IMR-90 (cell line): ENCODE measurements around the gene P4HA2. TPM values are rescaled to one million over a fixed set of nuclear protein-coding genes. Genes with fewer than 3 reads are reported as not detected.
"Not testable (repeated sequence)": the region's sequence is repeated elsewhere in the genome, so short reads cannot be mapped to it uniquely, and the experiment has no call there.

Experiments used
- ATAC-seq: fragments of 200-7000 bp; cut with Tn5 transposase; 2 replicates; pipeline ENCODE4 v1.9.1; 2020; ENCODE audit warnings: low read depth, mild to moderate bottlenecking, moderate library complexity
- BruUV-seq: library from RNA; stranded (reverse); fragments of 400-500 nt; replicated peaks from 2 replicates; lab custom pipeline; 2021; lab: Mats Ljungman, UMichigan
- CTCF ChIA-PET: fragments of 300-600 bp; formaldehyde crosslinking; extraction: SDS; loops from one replicate; lab custom pipeline; 2021; ENCODE audit warnings: antibody characterized with exemption; lab: Yijun Ruan, JAX
- POLR2A ChIA-PET: fragments of 300-600 bp; sonication (Branson Sonifier 250); formaldehyde crosslinking; loops from one replicate; lab custom pipeline; 2022; ENCODE audit warnings: antibody characterized with exemption; ENCODE audit not compliant: unreplicated experiment; lab: Charles Lee
- DNase-seq: peaks from one replicate; pipeline ENCODE4 v3.0.0; 2013
- H2AFZ ChIP-seq: replicated peaks from 2 replicates; pipeline ENCODE3; 2013; ENCODE audit warnings: low read length, mild to moderate bottlenecking; ENCODE audit not compliant: poor library complexity
- H2AK5ac ChIP-seq: 2 replicates; pipeline ENCODE4 v1.6.1; 2013; ENCODE audit warnings: low read depth, low read length, inconsistent platforms
- H2AK9ac ChIP-seq: replicated peaks from 2 replicates; pipeline ENCODE3; 2013; ENCODE audit warnings: mild to moderate bottlenecking, low read depth, low read length, moderate library complexity; ENCODE audit not compliant: poor library complexity
- H2BK120ac ChIP-seq: 2 replicates; pipeline ENCODE4 v1.6.1; 2013; ENCODE audit warnings: low read depth, low read length, inconsistent platforms
- H2BK15ac ChIP-seq: 3 replicates; pipeline ENCODE4 v1.6.1; 2013; ENCODE audit warnings: low read depth, low read length, inconsistent platforms
- H2BK20ac ChIP-seq: 2 replicates; pipeline ENCODE4 v1.6.1; 2013; ENCODE audit warnings: low read depth, mild to moderate bottlenecking, inconsistent platforms, low read length, moderate library complexity
- H2BK5ac ChIP-seq: 2 replicates; pipeline ENCODE4 v1.6.1; 2013; ENCODE audit warnings: mild to moderate bottlenecking, low read depth, low read length, inconsistent platforms; ENCODE audit not compliant: poor library complexity, severe bottlenecking
- H3K14ac ChIP-seq: replicated peaks from 2 replicates; pipeline ENCODE4 v1.6.1; 2013; ENCODE audit warnings: low read depth, low read length, inconsistent platforms
- H3K18ac ChIP-seq: 2 replicates; pipeline ENCODE4 v1.6.1; 2013; ENCODE audit warnings: low read depth, low read length, control low read depth
- H3K23ac ChIP-seq: 2 replicates; pipeline ENCODE4 v1.6.1; 2013; ENCODE audit warnings: low read depth, low read length, inconsistent platforms
- H3K27ac ChIP-seq: 2 replicates; pipeline ENCODE4 v1.5.1; 2013; ENCODE audit warnings: mild to moderate bottlenecking, control low read depth, low read length; ENCODE audit not compliant: insufficient read depth
- H3K27me3 ChIP-seq: 2 replicates; pipeline ENCODE4 v1.6.1; 2013; ENCODE audit warnings: low read length; ENCODE audit not compliant: control insufficient read depth, insufficient read depth
- H3K36me3 ChIP-seq: 2 replicates; pipeline ENCODE4 v1.6.1; 2013; ENCODE audit warnings: low read length, mixed read lengths; ENCODE audit not compliant: control insufficient read depth, insufficient read depth
- H3K4ac ChIP-seq: 2 replicates; pipeline ENCODE4 v1.6.1; 2013; ENCODE audit warnings: low read depth, low read length, inconsistent platforms
- H3K4me1 ChIP-seq: 2 replicates; pipeline ENCODE4 v1.6.1; 2013; ENCODE audit warnings: low read length, mixed read lengths; ENCODE audit not compliant: control insufficient read depth, insufficient read depth
- H3K4me2 ChIP-seq: 2 replicates; pipeline ENCODE4 v1.6.1; 2013; ENCODE audit warnings: low read depth, mild to moderate bottlenecking, control low read depth, low read length, moderate library complexity
- H3K4me3 ChIP-seq: 2 replicates; pipeline ENCODE4 v1.5.1; 2013; ENCODE audit warnings: low read depth, mild to moderate bottlenecking, control low read depth, low read length, moderate library complexity; ENCODE audit not compliant: insufficient read depth
- H3K56ac ChIP-seq: 2 replicates; pipeline ENCODE4 v1.6.1; 2013; ENCODE audit warnings: low read length, inconsistent platforms; ENCODE audit not compliant: insufficient read depth; ENCODE audit errors: extremely low read depth
- H3K79me1 ChIP-seq, 2 experiments: 2 replicates each; pipeline ENCODE4 v1.6.1; 2013; ENCODE audit warnings: low read length in 2 of 2, inconsistent platforms in 1 of 2, low read depth in 1 of 2
- H3K9ac ChIP-seq: 2 replicates; pipeline ENCODE4 v1.6.1; 2013; ENCODE audit warnings: low read depth, low read length, control low read depth
- H3K9me1 ChIP-seq: 2 replicates; pipeline ENCODE4 v1.6.1; 2013; ENCODE audit warnings: low read length, inconsistent platforms; ENCODE audit not compliant: insufficient read depth
- H3K9me3 ChIP-seq: 2 replicates; pipeline ENCODE4 v1.6.1; 2013; ENCODE audit warnings: low read length; ENCODE audit not compliant: control insufficient read depth, insufficient read depth
- H4K20me1 ChIP-seq: 2 replicates; pipeline ENCODE4 v1.6.1; 2013; ENCODE audit warnings: low read length, inconsistent platforms; ENCODE audit not compliant: insufficient read depth
- H4K5ac ChIP-seq: 2 replicates; pipeline ENCODE4 v1.6.1; 2013; ENCODE audit warnings: mild to moderate bottlenecking, low read depth, low read length, control low read depth
- H4K8ac ChIP-seq, 2 experiments: 2 replicates each; pipeline ENCODE4 v1.6.1; 2013; ENCODE audit warnings: low read depth in 2 of 2, low read length in 2 of 2, control low read depth in 1 of 2, inconsistent platforms in 1 of 2
- H4K91ac ChIP-seq: 2 replicates; pipeline ENCODE4 v1.6.1; 2013; ENCODE audit warnings: low read depth, low read length, inconsistent platforms; ENCODE audit not compliant: insufficient read depth
- WGBS, 2 experiments: methylation state at CpG; one replicate each; pipeline versions ENCODE4 v1.1.5 to v1.1.7; 2013; ENCODE audit warnings: missing lambda C conversion rate in 2 of 2; ENCODE audit not compliant: insufficient read length in 1 of 2; ENCODE audit errors: extremely low coverage in 2 of 2; 5-methylcytosine and 5-hydroxymethylcytosine counted together
- dilution Hi-C: fragments of 300-500 bp; cut with HindIII; formaldehyde crosslinking; loops from one replicate; pipeline ENCODE4 v1.14.3; 2018; ENCODE audit warnings: low sequenced_read_pairs; ENCODE audit not compliant: unreplicated experiment
- in situ Hi-C: fragments of 300-500 bp; cut with MboI; formaldehyde crosslinking; loops from 3 replicates; pipeline ENCODE4 v1.14.3; 2019; ENCODE audit warnings: low sequenced_read_pairs, inconsistent platforms, mixed read lengths
- intact Hi-C: fragments of 100-400 bp; cut with micrococcal nuclease; formaldehyde crosslinking; loops from 2 replicates; pipeline ENCODE4 v1.10.0; 2022
- polyA plus RNA-seq, 3 experiments: library from polyadenylated mRNA; depleted of rRNA; stranded (reverse); fragments of >200 nt; gene quantifications; 2 replicates each; pipeline ENCODE4 v1.2.3, GENCODE V29; 2012; ENCODE audit warnings: low replicate concordance in 1 of 3
- total RNA-seq: library from RNA; depleted of rRNA; stranded (reverse); fragments of >200 nt; gene quantifications from 2 replicates; pipeline ENCODE4 v1.2.3, GENCODE V29; 2012

The P4HA2 gene
- total and polyA plus RNA-seq, 2 of the 4 experiments (the other 2 are of a cell fraction): 186 to 225 TPM

DNA sequence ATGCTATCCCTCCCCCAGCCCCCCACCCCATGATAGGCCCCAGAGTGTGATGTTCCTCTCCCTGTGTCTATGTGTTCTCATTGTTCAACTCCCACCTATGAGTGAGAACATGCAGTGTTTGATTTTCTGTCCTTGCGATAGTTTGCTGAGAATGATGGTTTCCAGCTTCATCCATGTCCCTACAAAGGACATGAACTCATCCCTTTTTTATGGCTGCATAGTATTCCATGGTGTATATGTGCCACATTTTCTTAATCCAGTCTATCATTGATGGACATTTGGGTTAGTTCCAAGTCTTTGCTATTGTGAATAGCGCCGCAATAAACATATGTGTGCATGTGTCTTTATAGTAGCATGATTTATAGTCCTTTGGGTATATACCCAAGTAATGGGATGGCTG is 82.3 kb downstream of the P4HA2 start:
- H4K91ac ChIP-seq, dilution Hi-C loops: not testable (repeated sequence)

More for the DNA sequence above, 82.3 kb downstream of the P4HA2 start:
- H3K4me1 ChIP-seq, DNase-seq, H2BK15ac ChIP-seq, H3K14ac ChIP-seq, H3K9me1 ChIP-seq, H3K27me3 ChIP-seq, ATAC-seq, H3K79me1 ChIP-seq, H3K9ac ChIP-seq, H2AK9ac ChIP-seq, in situ Hi-C loops, H3K23ac ChIP-seq, intact Hi-C loops, H4K20me1 ChIP-seq, H3K4me3 ChIP-seq, H3K18ac ChIP-seq, H3K4me2 ChIP-seq, BruUV-seq, H4K5ac ChIP-seq, H2BK120ac ChIP-seq, H3K9me3 ChIP-seq, CTCF ChIA-PET, H3K56ac ChIP-seq, H4K8ac ChIP-seq, H3K27ac ChIP-seq, H2BK5ac ChIP-seq, H3K4ac ChIP-seq, H2AFZ ChIP-seq, POLR2A ChIA-PET, H2AK5ac ChIP-seq, H2BK20ac ChIP-seq, H3K36me3 ChIP-seq: not testable (repeated sequence)
- WGBS, 2 experiments: no CpG with 5 or more reads among the region's 3 CpGs
